ENCODE results near the gene ATRNL1.

The ATRNL1 gene

GRCh38 chr10:115539142-115539762, 446.1 kb downstream of the ATRNL1 start:
- no peak for DNase-seq
- H2BK15ac ChIP-seq (replicated peaks; ENCODE audit: low read depth): no peak overlapping the region
- no peak overlapping the region for H2BK5ac ChIP-seq (ENCODE audit: low read length)
- H3K4me2 ChIP-seq (ENCODE audit: low read length): no peak overlapping the region
- no peak overlapping the region for H3K18ac ChIP-seq (ENCODE audit: low read length)
- H3K4me1 ChIP-seq (ENCODE audit: control insufficient read depth, low read depth, low read length): no peaks in the 10 kb centered on the region
- H3K27ac ChIP-seq (ENCODE audit: low read depth, low read length): no peak overlapping the region
- no peaks in the 10 kb centered on the region for H3K79me2 ChIP-seq (ENCODE audit: control insufficient read depth, insufficient read depth, low read length)
- H3K4ac ChIP-seq (ENCODE audit: low read depth, low read length): no peak overlapping the region
- H4K5ac ChIP-seq (ENCODE audit: low read length): no peak overlapping the region
- no peak overlapping the region for H3K23ac ChIP-seq (ENCODE audit: low read length)
- H3K9ac ChIP-seq (ENCODE audit: low read length): no peak overlapping the region
- H3K79me1 ChIP-seq (ENCODE audit: low read length): no peaks in the 10 kb centered on the region
- no peak overlapping the region for H3K4me3 ChIP-seq (ENCODE audit: low read length)
- no peak overlapping the region for H4K8ac ChIP-seq (ENCODE audit: low read depth, low read length)
- no peaks in the 10 kb centered on the region for H3K27me3 ChIP-seq (ENCODE audit: insufficient read depth, low read length, poor library complexity)
- H2BK120ac ChIP-seq (ENCODE audit: low read depth, low read length): no peak overlapping the region
- no peak overlapping the region for H2AK5ac ChIP-seq (ENCODE audit: low read length)
- H3K36me3 ChIP-seq (ENCODE audit: control insufficient read depth, insufficient read depth, low read length): no peaks in the 10 kb centered on the region
- no peak overlapping the region for H3K56ac ChIP-seq (ENCODE audit: low read length)

- Histone ChIP-seq H4K5ac (ENCODE audit: low read length) (no peak overlapping the region), H3K23ac (ENCODE audit: low read length) (no peak overlapping the region), H2AK5ac (ENCODE audit: low read length) (no peak overlapping the region), H3K4me3 (ENCODE audit: low read length) (no peak overlapping the region), H2BK120ac (ENCODE audit: low read depth, low read length) (no peak overlapping the region), H3K4ac (ENCODE audit: low read depth, low read length) (no peak overlapping the region), H3K4me1 (ENCODE audit: control insufficient read depth, low read depth, low read length) (no peaks in the 10 kb centered on the region), H4K8ac (ENCODE audit: low read depth, low read length) (no peak overlapping the region), H2BK15ac (replicated peaks; ENCODE audit: low read depth) (no peak overlapping the region), H3K56ac (ENCODE audit: low read length) (no peak overlapping the region), H3K27me3 (ENCODE audit: insufficient read depth, low read length, poor library complexity) (no peaks in the 10 kb centered on the region), H3K79me1 (ENCODE audit: low read length) (no peaks in the 10 kb centered on the region), H3K9ac (ENCODE audit: low read length) (no peak overlapping the region), H3K18ac (ENCODE audit: low read length) (no peak overlapping the region), H3K36me3 (ENCODE audit: control insufficient read depth, insufficient read depth, low read length) (no peaks in the 10 kb centered on the region), H3K4me2 (ENCODE audit: low read length) (no peak overlapping the region), H2BK5ac (ENCODE audit: low read length) (no peak overlapping the region), H3K27ac (ENCODE audit: low read depth, low read length) (no peak overlapping the region), H3K79me2 (ENCODE audit: control insufficient read depth, insufficient read depth, low read length) (no peaks in the 10 kb centered on the region)
- no peak for DNase-seq
- no CpG with 5 or more reads among the region's 3 CpGs for WGBS (ENCODE audit: extremely low coverage, insufficient coverage, low lambda C conversion rate)
These were observed 462.8 kb downstream of the ATRNL1 start for GRCh38 chr10:115555887-115556402.

- no peaks in the 10 kb centered on the region for H3K4me1 ChIP-seq (ENCODE audit: control insufficient read depth, low read depth, low read length)
- H4K8ac ChIP-seq (ENCODE audit: low read depth, low read length): no peak overlapping the region
- peak; percentile 25 for DNase-seq
- no peaks in the 10 kb centered on the region for H3K79me1 ChIP-seq (ENCODE audit: low read length)
- H2BK15ac ChIP-seq (replicated peaks; ENCODE audit: low read depth): no peak overlapping the region
- no peak overlapping the region for H4K5ac ChIP-seq (ENCODE audit: low read length)
- H2BK5ac ChIP-seq (ENCODE audit: low read length): no peak overlapping the region
- H3K4me2 ChIP-seq (ENCODE audit: low read length): no peak overlapping the region
- H3K36me3 ChIP-seq (ENCODE audit: control insufficient read depth, insufficient read depth, low read length): no peaks in the 10 kb centered on the region
- no peak overlapping the region for H3K56ac ChIP-seq (ENCODE audit: low read length)
- H3K23ac ChIP-seq (ENCODE audit: low read length): no peak overlapping the region
- no peak overlapping the region for H3K9ac ChIP-seq (ENCODE audit: low read length)
- no peaks in the 10 kb centered on the region for H3K79me2 ChIP-seq (ENCODE audit: control insufficient read depth, insufficient read depth, low read length)
- H2AK5ac ChIP-seq (ENCODE audit: low read length): no peak overlapping the region
- no peak overlapping the region for H3K18ac ChIP-seq (ENCODE audit: low read length)
- WGBS (ENCODE audit: extremely low coverage, insufficient coverage, low lambda C conversion rate): no CpG with 5 or more reads among the region's 3 CpGs
- H3K4me3 ChIP-seq (ENCODE audit: low read length): no peak overlapping the region
- no peak overlapping the region for H3K4ac ChIP-seq (ENCODE audit: low read depth, low read length)
- H3K27ac ChIP-seq (ENCODE audit: low read depth, low read length): no peak overlapping the region
- H2BK120ac ChIP-seq (ENCODE audit: low read depth, low read length): no peak overlapping the region
- H3K27me3 ChIP-seq (ENCODE audit: insufficient read depth, low read length, poor library complexity): no peaks in the 10 kb centered on the region
These were observed 465.1 kb downstream of the ATRNL1 start for GRCh38 chr10:115558252-115558651.

DNA sequence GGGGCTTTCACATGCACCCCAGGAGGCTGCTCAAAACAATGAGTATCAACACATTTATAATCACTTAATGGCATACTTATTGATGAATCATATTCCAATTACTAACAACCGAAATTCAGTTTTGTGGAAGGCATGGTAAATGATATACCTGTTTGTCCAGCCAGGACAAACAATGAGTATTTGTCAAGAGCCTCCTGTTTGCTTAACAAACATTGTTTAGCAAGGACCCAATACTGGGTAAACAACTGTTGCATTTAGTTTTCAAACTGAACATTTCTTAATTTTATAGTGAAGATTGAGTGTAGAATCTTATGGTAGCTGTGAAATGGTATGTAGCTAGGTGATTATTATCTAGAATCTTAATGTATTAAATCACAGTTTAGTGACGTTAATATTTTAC, 473.7 kb downstream of the ATRNL1 start:
- no peak overlapping the region for H4K5ac ChIP-seq (ENCODE audit: low read length)
- H2BK5ac ChIP-seq (ENCODE audit: low read length): no peak overlapping the region
- DNase-seq: no peak
- H3K9ac ChIP-seq (ENCODE audit: low read length): no peak overlapping the region
- H3K79me1 ChIP-seq (ENCODE audit: low read length): no peaks in the 10 kb centered on the region
- no peak overlapping the region for H3K4me2 ChIP-seq (ENCODE audit: low read length)
- H3K18ac ChIP-seq (ENCODE audit: low read length): no peak overlapping the region
- no peak overlapping the region for H4K8ac ChIP-seq (ENCODE audit: low read depth, low read length)
- no peaks in the 10 kb centered on the region for H3K27me3 ChIP-seq (ENCODE audit: insufficient read depth, low read length, poor library complexity)
- no peak overlapping the region for H2BK15ac ChIP-seq (replicated peaks; ENCODE audit: low read depth)
- H3K36me3 ChIP-seq (ENCODE audit: control insufficient read depth, insufficient read depth, low read length): no peaks in the 10 kb centered on the region
- no peak overlapping the region for H2BK120ac ChIP-seq (ENCODE audit: low read depth, low read length)
- H2AK5ac ChIP-seq (ENCODE audit: low read length): no peak overlapping the region
- no peak overlapping the region for H3K23ac ChIP-seq (ENCODE audit: low read length)
- H3K79me2 ChIP-seq (ENCODE audit: control insufficient read depth, insufficient read depth, low read length): no peaks in the 10 kb centered on the region
- H3K4ac ChIP-seq (ENCODE audit: low read depth, low read length): no peak overlapping the region
- H3K4me1 ChIP-seq (ENCODE audit: control insufficient read depth, low read depth, low read length): no peaks in the 10 kb centered on the region
- WGBS (ENCODE audit: extremely low coverage, insufficient coverage, low lambda C conversion rate): no CpG with 5 or more reads among the region's 2 CpGs
- no peak overlapping the region for H3K4me3 ChIP-seq (ENCODE audit: low read length)
- H3K27ac ChIP-seq (ENCODE audit: low read depth, low read length): no peak overlapping the region
- no peak overlapping the region for H3K56ac ChIP-seq (ENCODE audit: low read length)

- H3K4me2 ChIP-seq (ENCODE audit: low read length): no peak overlapping the region
- no peak overlapping the region for H3K4ac ChIP-seq (ENCODE audit: low read depth, low read length)
- H3K23ac ChIP-seq (ENCODE audit: low read length): no peak overlapping the region
- no peak overlapping the region for H3K27ac ChIP-seq (ENCODE audit: low read depth, low read length)
- no peak overlapping the region for H4K5ac ChIP-seq (ENCODE audit: low read length)
- H3K9ac ChIP-seq (ENCODE audit: low read length): no peak overlapping the region
- peak; percentile 54 for DNase-seq
- H2BK5ac ChIP-seq (ENCODE audit: low read length): no peak overlapping the region
- H3K79me2 ChIP-seq (ENCODE audit: control insufficient read depth, insufficient read depth, low read length): no peaks in the 10 kb centered on the region
- H3K56ac ChIP-seq (ENCODE audit: low read length): no peak overlapping the region
- H3K4me1 ChIP-seq (ENCODE audit: control insufficient read depth, low read depth, low read length): no peaks in the 10 kb centered on the region
- H3K79me1 ChIP-seq (ENCODE audit: low read length): no peaks in the 10 kb centered on the region
- H4K8ac ChIP-seq (ENCODE audit: low read depth, low read length): no peak overlapping the region
- H3K4me3 ChIP-seq (ENCODE audit: low read length): no peak overlapping the region
- no peak overlapping the region for H2BK15ac ChIP-seq (replicated peaks; ENCODE audit: low read depth)
- no peak overlapping the region for H2AK5ac ChIP-seq (ENCODE audit: low read length)
- no peaks in the 10 kb centered on the region for H3K27me3 ChIP-seq (ENCODE audit: insufficient read depth, low read length, poor library complexity)
- no peaks in the 10 kb centered on the region for H3K36me3 ChIP-seq (ENCODE audit: control insufficient read depth, insufficient read depth, low read length)
- no peak overlapping the region for H2BK120ac ChIP-seq (ENCODE audit: low read depth, low read length)
- no peak overlapping the region for H3K18ac ChIP-seq (ENCODE audit: low read length)
- no CpG with 5 or more reads among the region's 7 CpGs for WGBS (ENCODE audit: extremely low coverage, insufficient coverage, low lambda C conversion rate)
These were observed 479.7 kb downstream of the ATRNL1 start for GRCh38 chr10:115572740-115573455.

All from mesendoderm (in vitro differentiated cells).